Measurements from ENCODE around the gene EDAR.

- no peak for TF ChIP-seq CTCF (IDR thresholded peaks at IDR 0.05)
- TF ChIP-seq POLR2A (IDR thresholded peaks at IDR 0.05), result no peak
Measured at GRCh38 chr2:108923736-108924579, 65.1 kb downstream of the EDAR start.

Data from Peyer's patch (tissue), 4 donors.